ENCODE results near the gene USP10. TPM values are rescaled to one million over a fixed set of nuclear protein-coding genes. Genes with fewer than 3 reads are reported as not detected.
A peak's percentile ranks its signal among the peaks of the same experiment; 100 is the strongest.

USP10 gene
- total and polyA plus RNA-seq, 2 donors (not counting 1 experiment from before 2014, with no cell fraction given), result 48.9 to 134 TPM

DNA sequence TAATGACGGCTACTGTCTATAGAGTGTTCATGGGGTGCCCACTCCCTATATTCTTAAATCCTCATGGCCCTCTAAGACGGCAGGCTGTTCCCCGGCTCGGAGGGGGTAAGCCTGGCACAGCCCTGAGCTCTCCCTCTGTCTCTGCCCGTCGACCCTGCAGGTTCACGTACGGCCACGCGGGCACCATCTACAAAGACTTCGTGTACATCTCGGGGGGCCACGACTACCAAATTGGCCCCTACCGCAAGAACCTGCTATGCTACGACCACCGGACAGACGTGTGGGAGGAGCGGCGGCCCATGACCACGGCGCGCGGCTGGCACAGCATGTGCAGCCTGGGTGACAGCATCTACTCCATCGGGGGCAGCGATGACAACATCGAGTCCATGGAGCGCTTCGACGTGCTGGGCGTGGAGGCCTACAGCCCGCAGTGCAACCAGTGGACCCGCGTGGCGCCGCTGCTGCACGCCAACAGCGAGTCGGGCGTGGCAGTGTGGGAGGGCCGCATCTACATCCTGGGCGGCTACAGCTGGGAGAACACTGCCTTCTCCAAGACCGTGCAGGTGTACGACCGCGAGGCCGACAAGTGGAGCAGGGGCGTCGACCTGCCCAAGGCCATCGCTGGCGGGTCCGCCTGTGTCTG, 38.3 kb upstream of the USP10 start:
- H3K9me3 Mint-ChIP-seq (ENCODE audit: insufficient read depth), result no peaks in the 10 kb centered on the region
- Histone ChIP-seq H3K9me3 (ENCODE audit: control extremely low read depth in 1 of 3, control insufficient read depth in 2 of 3, insufficient read depth in 1 of 3, low read length in 2 of 3) (peaks cover 0 to 9% (median 0%) of the 10 kb centered on the region in 3 donors), H3K36me3 (replicated peaks in 1 of 2; ENCODE audit: control extremely low read depth in 1 of 2, control insufficient read depth in 1 of 2, extremely low read depth in 1 of 2, insufficient read depth in 2 of 2, low read length in 1 of 2) (peaks cover 9 to 79% of the 10 kb centered on the region in 2 experiments), H4K20me1 (ENCODE audit: control insufficient read depth, insufficient read depth, low read length, poor library complexity, severe bottlenecking) (peaks cover 76% of the 10 kb centered on the region), H3K4me3 (ENCODE audit: control extremely low read depth in 1 of 5, extremely low read depth in 1 of 5, insufficient read depth in 1 of 5, low read depth in 2 of 5, low read length in 4 of 5) (no peak overlapping the region), H2AFZ (ENCODE audit: insufficient read depth, low read depth, low read length, poor library complexity, severe bottlenecking) (no peak overlapping the region), H3K4me1 (ENCODE audit: control insufficient read depth in 2 of 2, insufficient read depth in 2 of 2, low read length in 2 of 2) (peaks cover 28 to 33% of the 10 kb centered on the region in 2 donors), H3K79me2 (ENCODE audit: control insufficient read depth, insufficient read depth, low read length) (peaks cover 47% of the 10 kb centered on the region), H3K27me3 (replicated peaks in 1 of 4; ENCODE audit: control extremely low read depth in 1 of 4, control insufficient read depth in 3 of 4, insufficient read depth in 4 of 4, low read length in 3 of 4) (no peaks in the 10 kb centered on the region), H3K9ac (ENCODE audit: low read length) (no peak overlapping the region), H3K27ac (ENCODE audit: low read length in 2 of 2) (no peak overlapping the region), H3K4me2 (replicated peaks; ENCODE audit: low read depth, low read length, poor library complexity, severe bottlenecking) (no peak overlapping the region)
- no peak for ATAC-seq (ENCODE audit: low read depth)
- intact Hi-C loops (cut with micrococcal nuclease), result loop anchor here (2.0 kb wide), 1 partner anchor 39 kb away; no protein-coding TSS in a partner anchor
- H3K27ac Mint-ChIP-seq, result peak overlapping the region; percentile 32
- no peak for DNase-seq
- CTCF ChIA-PET, result interaction anchor here (1.1 to 8.0 kb wide), 6 partner anchors 12 to 154 kb away, joined by 3 to 51 read pairs (median 24); no protein-coding TSS in a partner anchor
- 97% methylated on average over 51 of the region's 51 CpGs for WGBS (ENCODE audit: insufficient coverage)
- peaks cover 43% of the 10 kb centered on the region for H3K4me1 Mint-ChIP-seq
- no peaks in the 10 kb centered on the region for H3K27me3 Mint-ChIP-seq
- no peak overlapping the region for H3K4me3 Mint-ChIP-seq
- TF ChIP-seq EZH2 (IDR thresholded peaks at IDR 0.05; ENCODE audit: borderline replicate concordance, insufficient read depth, low read depth, low read length, poor library complexity, severe bottlenecking), result no peak
- POLR2A ChIA-PET, result interaction anchor here (0.6 kb wide), 1 partner anchor 80 kb away, joined by 4 read pairs; no protein-coding TSS in a partner anchor

DNA sequence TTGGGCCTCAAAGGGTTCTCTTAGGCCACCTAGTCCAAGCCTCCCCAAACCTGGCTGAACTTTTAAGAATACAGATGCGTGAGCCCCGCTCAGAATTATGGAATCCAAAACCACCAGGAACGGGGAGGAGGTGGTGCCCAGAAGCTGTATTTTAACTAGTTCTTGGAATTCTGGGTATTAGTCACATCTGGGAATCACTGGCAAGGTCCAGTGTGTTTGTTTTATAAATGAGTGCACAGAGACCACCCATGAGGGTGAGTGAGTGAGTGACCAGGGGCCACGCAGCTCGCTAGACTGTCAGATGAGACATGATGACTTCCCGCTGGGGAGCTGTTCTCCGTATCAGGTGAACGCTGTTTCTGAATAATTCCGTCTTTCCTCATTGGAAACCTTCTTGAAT, 37.3 kb upstream of the USP10 start:
- no peak overlapping the region for H3K4me2 ChIP-seq (replicated peaks; ENCODE audit: low read depth, low read length, poor library complexity, severe bottlenecking)
- H3K36me3 ChIP-seq (replicated peaks in 1 of 2; ENCODE audit: control extremely low read depth in 1 of 2, control insufficient read depth in 1 of 2, extremely low read depth in 1 of 2, insufficient read depth in 2 of 2, low read length in 1 of 2), result peaks cover 11 to 70% of the 10 kb centered on the region in 2 experiments
- TF ChIP-seq, protein P1, sequence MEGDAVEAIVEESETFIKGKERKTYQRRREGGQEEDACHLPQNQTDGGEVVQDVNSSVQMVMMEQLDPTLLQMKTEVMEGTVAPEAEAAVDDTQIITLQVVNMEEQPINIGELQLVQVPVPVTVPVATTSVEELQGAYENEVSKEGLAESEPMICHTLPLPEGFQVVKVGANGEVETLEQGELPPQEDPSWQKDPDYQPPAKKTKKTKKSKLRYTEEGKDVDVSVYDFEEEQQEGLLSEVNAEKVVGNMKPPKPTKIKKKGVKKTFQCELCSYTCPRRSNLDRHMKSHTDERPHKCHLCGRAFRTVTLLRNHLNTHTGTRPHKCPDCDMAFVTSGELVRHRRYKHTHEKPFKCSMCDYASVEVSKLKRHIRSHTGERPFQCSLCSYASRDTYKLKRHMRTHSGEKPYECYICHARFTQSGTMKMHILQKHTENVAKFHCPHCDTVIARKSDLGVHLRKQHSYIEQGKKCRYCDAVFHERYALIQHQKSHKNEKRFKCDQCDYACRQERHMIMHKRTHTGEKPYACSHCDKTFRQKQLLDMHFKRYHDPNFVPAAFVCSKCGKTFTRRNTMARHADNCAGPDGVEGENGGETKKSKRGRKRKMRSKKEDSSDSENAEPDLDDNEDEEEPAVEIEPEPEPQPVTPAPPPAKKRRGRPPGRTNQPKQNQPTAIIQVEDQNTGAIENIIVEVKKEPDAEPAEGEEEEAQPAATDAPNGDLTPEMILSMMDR (IDR thresholded peaks at IDR 0.05), result no peak
- TF ChIP-seq EZH2 (IDR thresholded peaks at IDR 0.05; ENCODE audit: borderline replicate concordance, insufficient read depth, low read depth, low read length, poor library complexity, severe bottlenecking), result no peak
- no peak for DNase-seq
- H3K9ac ChIP-seq (ENCODE audit: low read length), result no peak overlapping the region
- peaks cover 71% of the 10 kb centered on the region for H4K20me1 ChIP-seq (ENCODE audit: control insufficient read depth, insufficient read depth, low read length, poor library complexity, severe bottlenecking)
- Mint-ChIP-seq H3K4me3 (no peak overlapping the region), H3K4me1 (peaks cover 34% of the 10 kb centered on the region), H3K9me3 (ENCODE audit: insufficient read depth) (no peaks in the 10 kb centered on the region), H3K27me3 (no peaks in the 10 kb centered on the region), H3K27ac (no peak overlapping the region)
- H3K79me2 ChIP-seq (ENCODE audit: control insufficient read depth, insufficient read depth, low read length), result peaks cover 47% of the 10 kb centered on the region
- intact Hi-C loops (cut with micrococcal nuclease), result loop anchor here (2.0 kb wide), 1 partner anchor 38 kb away; no protein-coding TSS in a partner anchor
- ATAC-seq (ENCODE audit: low read depth), result no peak
- no peak overlapping the region for H3K27ac ChIP-seq (ENCODE audit: low read length in 2 of 2)
- H3K27me3 ChIP-seq (replicated peaks in 1 of 4; ENCODE audit: control extremely low read depth in 1 of 4, control insufficient read depth in 3 of 4, insufficient read depth in 4 of 4, low read length in 3 of 4), result no peaks in the 10 kb centered on the region
- 99% methylated on average over 8 of the region's 9 CpGs for WGBS (ENCODE audit: insufficient coverage)
- POLR2A ChIA-PET, result no interaction called here
- peaks cover 0 to 4% (median 0%) of the 10 kb centered on the region in 3 donors for H3K9me3 ChIP-seq (ENCODE audit: control extremely low read depth in 1 of 3, control insufficient read depth in 2 of 3, insufficient read depth in 1 of 3, low read length in 2 of 3)
- H3K4me3 ChIP-seq (ENCODE audit: control extremely low read depth in 1 of 5, extremely low read depth in 1 of 5, insufficient read depth in 1 of 5, low read depth in 2 of 5, low read length in 4 of 5), result no peak overlapping the region
- CTCF ChIA-PET, result interaction anchor here (0.7 to 8.0 kb wide), 11 partner anchors 11 to 154 kb away, joined by 3 to 51 read pairs (median 6); no protein-coding TSS in a partner anchor
- H2AFZ ChIP-seq (ENCODE audit: insufficient read depth, low read depth, low read length, poor library complexity, severe bottlenecking), result no peak overlapping the region
- H3K4me1 ChIP-seq (ENCODE audit: control insufficient read depth in 2 of 2, insufficient read depth in 2 of 2, low read length in 2 of 2), result peaks cover 23 to 24% of the 10 kb centered on the region in 2 donors

Data from B cell (primary cell).